Activated T-cell treated with anti-CD3 and anti-CD28 coated beads, Interleukin-2, amount 50 U/mL, for 24 hours (primary cell): ENCODE measurements around the gene MAN1C1.
"Not testable (repeated sequence)": the region's sequence is repeated elsewhere in the genome, so short reads cannot be mapped to it uniquely, and the experiment has no call there.

Source experiments
- DNase-seq: peaks from one replicate; pipeline ENCODE4 v3.0.0-alpha.2; 2020
- H3K27ac Mint-ChIP-seq: 2 replicates; pipeline ENCODE4 v1.8.0; 2020; ENCODE audit warnings: mild to moderate bottlenecking, mixed read lengths
- H3K27me3 Mint-ChIP-seq: 2 replicates; pipeline ENCODE4 v1.8.0; 2020; ENCODE audit warnings: mixed read lengths
- H3K36me3 Mint-ChIP-seq: 2 replicates; pipeline ENCODE4 v1.8.0; 2020; ENCODE audit warnings: low read depth, mixed read lengths
- H3K4me1 Mint-ChIP-seq: 2 replicates; pipeline ENCODE4 v1.8.0; 2020; ENCODE audit warnings: low read depth, mixed read lengths
- H3K4me3 Mint-ChIP-seq: 2 replicates; pipeline ENCODE4 v1.8.0; 2020; ENCODE audit warnings: mild to moderate bottlenecking, moderate library complexity, mixed read lengths
- H3K9me3 Mint-ChIP-seq: 2 replicates; pipeline ENCODE4 v1.8.0; 2020; ENCODE audit warnings: mixed read lengths

Gene MAN1C1

GRCh38 chr1:25576459-25577133 lies 40.0 kb upstream of the MAN1C1 start:
- no peaks in the 10 kb centered on the region for H3K36me3 Mint-ChIP-seq
- no peak for DNase-seq
- no peak overlapping the region for H3K4me3 Mint-ChIP-seq
- H3K27ac Mint-ChIP-seq = no peak overlapping the region
- H3K4me1 Mint-ChIP-seq = peaks cover 15% of the 10 kb centered on the region
- no peaks in the 10 kb centered on the region for H3K27me3 Mint-ChIP-seq
- no peaks in the 10 kb centered on the region for H3K9me3 Mint-ChIP-seq

GRCh38 chr1:25577134-25577920 lies 39.3 kb upstream of the MAN1C1 start:
- Mint-ChIP-seq H3K9me3 (no peaks in the 10 kb centered on the region), H3K27me3 (no peaks in the 10 kb centered on the region), H3K36me3 (no peaks in the 10 kb centered on the region)

GRCh38 chr1:25579292-25580252 lies 37.0 kb upstream of the MAN1C1 start:
- Mint-ChIP-seq H3K36me3 (no peaks in the 10 kb centered on the region), H3K27me3 (no peaks in the 10 kb centered on the region), H3K4me1 (no peaks in the 10 kb centered on the region), H3K27ac (no peak overlapping the region), H3K4me3 (no peak overlapping the region), H3K9me3 (no peaks in the 10 kb centered on the region)
- DNase-seq = no peak

More at GRCh38 chr1:25577134-25577920, 39.3 kb upstream of the MAN1C1 start:
- Mint-ChIP-seq H3K27ac (no peak overlapping the region), H3K4me1 (peaks cover 9% of the 10 kb centered on the region), H3K4me3 (no peak overlapping the region)
- no peak for DNase-seq

GRCh38 chr1:25580927-25581326 lies 35.7 kb upstream of the MAN1C1 start:
- no peaks in the 10 kb centered on the region for H3K36me3 Mint-ChIP-seq
- no peak for DNase-seq
- H3K27me3 Mint-ChIP-seq = no peaks in the 10 kb centered on the region
- no peak overlapping the region for H3K27ac Mint-ChIP-seq
- H3K4me3 Mint-ChIP-seq = no peak overlapping the region
- H3K4me1 Mint-ChIP-seq = no peaks in the 10 kb centered on the region
- no peaks in the 10 kb centered on the region for H3K9me3 Mint-ChIP-seq

GRCh38 chr1:25581764-25582163 lies 34.8 kb upstream of the MAN1C1 start:
- DNase-seq = no peak
- H3K36me3 Mint-ChIP-seq = no peaks in the 10 kb centered on the region
- no peaks in the 10 kb centered on the region for H3K4me1 Mint-ChIP-seq
- H3K27ac Mint-ChIP-seq = no peak overlapping the region
- H3K9me3 Mint-ChIP-seq = no peaks in the 10 kb centered on the region
- no peak overlapping the region for H3K4me3 Mint-ChIP-seq
- no peaks in the 10 kb centered on the region for H3K27me3 Mint-ChIP-seq

- Mint-ChIP-seq H3K9me3 (no peaks in the 10 kb centered on the region), H3K4me3 (no peak overlapping the region), H3K36me3 (no peaks in the 10 kb centered on the region), H3K4me1 (no peaks in the 10 kb centered on the region), H3K27me3 (no peaks in the 10 kb centered on the region), H3K27ac (no peak overlapping the region)
- DNase-seq = no peak
These were observed 32.8 kb upstream of the MAN1C1 start for GRCh38 chr1:25583519-25584370.

GRCh38 chr1:25586181-25586588 lies 30.4 kb upstream of the MAN1C1 start:
- Mint-ChIP-seq H3K36me3 (no peaks in the 10 kb centered on the region), H3K27ac (no peak overlapping the region), H3K4me3 (no peak overlapping the region), H3K9me3 (no peaks in the 10 kb centered on the region), H3K27me3 (no peaks in the 10 kb centered on the region), H3K4me1 (peaks cover 7% of the 10 kb centered on the region)
- no peak for DNase-seq

GRCh38 chr1:25587290-25587689 lies 29.3 kb upstream of the MAN1C1 start:
- Mint-ChIP-seq H3K27me3 (no peaks in the 10 kb centered on the region), H3K4me1 (peaks cover 7% of the 10 kb centered on the region), H3K4me3 (no peak overlapping the region), H3K36me3 (no peaks in the 10 kb centered on the region), H3K27ac (no peak overlapping the region), H3K9me3 (no peaks in the 10 kb centered on the region)
- no peak for DNase-seq

- not testable (repeated sequence) for DNase-seq
These were observed 28.4 kb upstream of the MAN1C1 start for GRCh38 chr1:25588224-25588623.

GRCh38 chr1:25588786-25589185 lies 27.8 kb upstream of the MAN1C1 start:
- H3K4me3 Mint-ChIP-seq, H3K27me3 Mint-ChIP-seq, H3K9me3 Mint-ChIP-seq, H3K36me3 Mint-ChIP-seq, DNase-seq, H3K27ac Mint-ChIP-seq, H3K4me1 Mint-ChIP-seq: not testable (repeated sequence)

More at GRCh38 chr1:25588224-25588623, 28.4 kb upstream of the MAN1C1 start:
- H3K4me1 Mint-ChIP-seq, H3K9me3 Mint-ChIP-seq, H3K27ac Mint-ChIP-seq, H3K36me3 Mint-ChIP-seq, H3K4me3 Mint-ChIP-seq, H3K27me3 Mint-ChIP-seq: not testable (repeated sequence)

- no peaks in the 10 kb centered on the region for H3K27me3 Mint-ChIP-seq
- H3K36me3 Mint-ChIP-seq = no peaks in the 10 kb centered on the region
- DNase-seq = no peak
- no peak overlapping the region for H3K4me3 Mint-ChIP-seq
- H3K9me3 Mint-ChIP-seq = no peaks in the 10 kb centered on the region
- H3K27ac Mint-ChIP-seq = no peak overlapping the region
- peaks cover 7% of the 10 kb centered on the region for H3K4me1 Mint-ChIP-seq
These were observed 26.3 kb upstream of the MAN1C1 start for GRCh38 chr1:25590096-25590824.

GRCh38 chr1:25593861-25594260 lies 22.7 kb upstream of the MAN1C1 start:
- Mint-ChIP-seq H3K27me3 (no peaks in the 10 kb centered on the region), H3K9me3 (peaks cover 3% of the 10 kb centered on the region), H3K27ac (no peak overlapping the region), H3K4me3 (no peak overlapping the region), H3K4me1 (peaks cover 7% of the 10 kb centered on the region), H3K36me3 (no peaks in the 10 kb centered on the region)
- DNase-seq = no peak

GRCh38 chr1:25594971-25595370 lies 21.6 kb upstream of the MAN1C1 start:
- Mint-ChIP-seq H3K27ac (no peak overlapping the region), H3K4me1 (peaks cover 7% of the 10 kb centered on the region), H3K9me3 (peaks cover 5% of the 10 kb centered on the region), H3K4me3 (no peak overlapping the region), H3K27me3 (no peaks in the 10 kb centered on the region), H3K36me3 (no peaks in the 10 kb centered on the region)
- DNase-seq = no peak
